ENCODE measurements around the gene WDR37. TPM values are rescaled to one million over a fixed set of nuclear protein-coding genes. Genes with fewer than 3 reads are reported as not detected.

The WDR37 gene
- total and polyA plus RNA-seq, 10 of the 15 experiments (the other 5 are each of a cell fraction or from before 2014, with no cell fraction given) = 1.9 to 11.1 (median 7.1) TPM

- no peak for TF ChIP-seq POLR2AphosphoS2 (IDR thresholded peaks at IDR 0.05; ENCODE audit: low read depth, low read length)
- no peak for TF ChIP-seq MTA3 (IDR thresholded peaks at IDR 0.05; ENCODE audit: borderline replicate concordance, low read length)
- TF ChIP-seq POLR2AphosphoS5 (IDR thresholded peaks at IDR 0.05; ENCODE audit: low read length) = peak; percentile 66
- TF ChIP-seq RAD51 (IDR thresholded peaks at IDR 0.05) = no peak
- no peak for TF ChIP-seq CHD4 (IDR thresholded peaks at IDR 0.05)
- no peak for TF ChIP-seq ATF7 (IDR thresholded peaks at IDR 0.05; ENCODE audit: low read depth)
- TF ChIP-seq TCF12 (IDR thresholded peaks at IDR 0.05; ENCODE audit: low read depth, low read length) = no peak
- no peak for TF ChIP-seq IKZF2 (IDR thresholded peaks at IDR 0.05)
- no peak for TF ChIP-seq WRNIP1 (IDR thresholded peaks at IDR 0.05; ENCODE audit: borderline replicate concordance, low read depth, low read length)
- peak; percentile 29 to 78; a peak in 3 of 4 replicates for TF ChIP-seq BHLHE40 (IDR thresholded peaks at IDR 0.05; ENCODE audit: borderline replicate concordance in 1 of 2, low read depth in 2 of 2, low read length in 1 of 2)
- peak; percentile 39; the same call in 1 of the 2 replicates for TF ChIP-seq CBFB (IDR thresholded peaks at IDR 0.05; ENCODE audit: low read depth)
- TF ChIP-seq RB1 (IDR thresholded peaks at IDR 0.05; ENCODE audit: borderline replicate concordance) = no peak; the same call in 1 of the 2 replicates
- TF ChIP-seq ELK1 (IDR thresholded peaks at IDR 0.05; ENCODE audit: low read depth, low read length) = peak; percentile 88
- peak; percentile 92 for TF ChIP-seq POLR2A (IDR thresholded peaks at IDR 0.05; ENCODE audit: low read depth, low read length)
- TF ChIP-seq MTA2 (IDR thresholded peaks at IDR 0.05; ENCODE audit: low read depth) = peak; percentile 46; the same call in 1 of the 2 replicates
- TF ChIP-seq PRDM15 (CRISPR knock-in tag; IDR thresholded peaks at IDR 0.05) = no peak
- TF ChIP-seq ESRRA (IDR thresholded peaks at IDR 0.05; ENCODE audit: low read length) = no peak
- TF ChIP-seq TAF1 (IDR thresholded peaks at IDR 0.05; ENCODE audit: borderline replicate concordance, low read depth, low read length) = peak; percentile 45; the same call in 1 of the 2 replicates
- TF ChIP-seq ZNF592 (IDR thresholded peaks at IDR 0.05) = no peak
- no peak for TF ChIP-seq EZH2 (IDR thresholded peaks at IDR 0.05; ENCODE audit: borderline replicate concordance, control insufficient read depth, low read depth, low read length)
- TF ChIP-seq BMI1 (IDR thresholded peaks at IDR 0.05; ENCODE audit: borderline replicate concordance) = no peak
These were observed at the start of gene WDR37 (continued) for GRCh38 chr10:1056326-1057105.

All from GM12878 (cell line).